RWPE2 (cell line): Measurements from ENCODE around the gene PTPRO.

Experiments
- ATAC-seq: fragments of 200-7000 bp; cut with Tn5 transposase; 3 replicates; pipeline ENCODE4 v1.9.1; 2021; ENCODE audit warnings: low read depth
- DNase-seq: peaks from one replicate; pipeline ENCODE4 v3.0.0-alpha.2; 2020; ENCODE audit warnings: low spot score
- H3K27ac ChIP-seq: fragments of 450-650 bp; 2 replicates; pipeline ENCODE4 v1.5.1; 2017; ENCODE audit warnings: mild to moderate bottlenecking; ENCODE audit not compliant: poor library complexity, severe bottlenecking
- H3K27me3 ChIP-seq: fragments of 250-450 bp; sonication (Bioruptor Pico); 2 replicates; pipeline ENCODE4 v1.5.1; 2021; ENCODE audit warnings: mild to moderate bottlenecking, moderate library complexity; ENCODE audit not compliant: insufficient read depth, poor library complexity, severe bottlenecking
- H3K36me3 ChIP-seq: fragments of 250-450 bp; sonication (Bioruptor Pico); 2 replicates; pipeline ENCODE4 v1.5.1; 2020; ENCODE audit warnings: low read depth, mild to moderate bottlenecking, moderate library complexity
- H3K4me1 ChIP-seq: fragments of 250-450 bp; sonication (Bioruptor Pico); 2 replicates; pipeline ENCODE4 v1.5.1; 2021; ENCODE audit warnings: mild to moderate bottlenecking, moderate library complexity; ENCODE audit not compliant: insufficient read depth, poor library complexity, severe bottlenecking
- H3K4me3 ChIP-seq: fragments of 250-450 bp; sonication (Bioruptor Pico); 2 replicates; pipeline ENCODE4 v1.5.1; 2021; ENCODE audit warnings: mild to moderate bottlenecking, moderate library complexity; ENCODE audit not compliant: severe bottlenecking
- H3K9me3 ChIP-seq: fragments of 250-450 bp; sonication (Bioruptor Pico); 2 replicates; pipeline ENCODE4 v1.5.1; 2021; ENCODE audit warnings: mild to moderate bottlenecking, moderate library complexity; ENCODE audit not compliant: severe bottlenecking
- TF ChIP-seq, protein P1 (sequence below): fragments of 450-650 bp; IDR thresholded peaks from one replicate; pipeline ENCODE4 v1.5.1; 2017; ENCODE audit warnings: mild to moderate bottlenecking, moderate library complexity; ENCODE audit not compliant: poor library complexity, severe bottlenecking

Gene PTPRO

DNA sequence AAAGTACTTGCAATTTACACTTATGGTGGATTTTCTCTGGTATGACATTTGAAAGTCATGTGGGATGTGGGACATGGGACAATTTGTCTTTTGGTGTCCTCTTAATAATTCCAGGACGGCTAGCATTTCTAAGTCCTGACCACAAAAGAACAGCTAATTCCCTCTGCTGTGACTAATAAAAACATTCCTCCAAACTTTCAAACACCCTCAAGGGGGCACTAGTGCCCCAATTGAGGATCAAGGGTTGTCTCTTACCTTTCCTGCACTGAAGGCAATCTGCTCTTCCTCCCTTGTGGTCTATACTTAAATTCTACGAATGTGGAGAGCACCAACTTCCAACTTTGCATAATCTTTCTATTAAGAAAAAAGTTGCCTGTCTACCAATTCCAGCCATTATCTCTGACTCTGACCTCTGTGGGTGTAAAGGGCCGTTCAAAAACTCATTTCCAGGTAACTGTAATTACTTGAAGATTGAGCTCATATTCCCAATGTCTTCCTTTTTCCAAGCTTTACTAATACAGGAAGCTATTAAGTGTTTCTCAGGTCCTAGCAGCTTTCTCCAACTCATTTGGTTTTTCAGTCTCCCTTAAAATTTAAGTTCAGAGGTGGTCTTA is 210.2 kb downstream of the PTPRO start:
- ATAC-seq (peak; percentile 48; the same call in 1 of the 3 replicates), DNase-seq (no peak)
- H3K9me3 ChIP-seq: no peaks in the 10 kb centered on the region
- no peak overlapping the region for H3K4me3 ChIP-seq
- H3K27me3 ChIP-seq: no peaks in the 10 kb centered on the region
- H3K27ac ChIP-seq: no peak overlapping the region
- TF ChIP-seq, protein P1, sequence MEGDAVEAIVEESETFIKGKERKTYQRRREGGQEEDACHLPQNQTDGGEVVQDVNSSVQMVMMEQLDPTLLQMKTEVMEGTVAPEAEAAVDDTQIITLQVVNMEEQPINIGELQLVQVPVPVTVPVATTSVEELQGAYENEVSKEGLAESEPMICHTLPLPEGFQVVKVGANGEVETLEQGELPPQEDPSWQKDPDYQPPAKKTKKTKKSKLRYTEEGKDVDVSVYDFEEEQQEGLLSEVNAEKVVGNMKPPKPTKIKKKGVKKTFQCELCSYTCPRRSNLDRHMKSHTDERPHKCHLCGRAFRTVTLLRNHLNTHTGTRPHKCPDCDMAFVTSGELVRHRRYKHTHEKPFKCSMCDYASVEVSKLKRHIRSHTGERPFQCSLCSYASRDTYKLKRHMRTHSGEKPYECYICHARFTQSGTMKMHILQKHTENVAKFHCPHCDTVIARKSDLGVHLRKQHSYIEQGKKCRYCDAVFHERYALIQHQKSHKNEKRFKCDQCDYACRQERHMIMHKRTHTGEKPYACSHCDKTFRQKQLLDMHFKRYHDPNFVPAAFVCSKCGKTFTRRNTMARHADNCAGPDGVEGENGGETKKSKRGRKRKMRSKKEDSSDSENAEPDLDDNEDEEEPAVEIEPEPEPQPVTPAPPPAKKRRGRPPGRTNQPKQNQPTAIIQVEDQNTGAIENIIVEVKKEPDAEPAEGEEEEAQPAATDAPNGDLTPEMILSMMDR: peak; percentile 45
- H3K36me3 ChIP-seq: no peaks in the 10 kb centered on the region
- H3K4me1 ChIP-seq: peaks cover 5% of the 10 kb centered on the region

- TF ChIP-seq, protein P1: no peak
- DNase-seq (no peak), ATAC-seq (no peak)
- Histone ChIP-seq H3K27ac (no peak overlapping the region), H3K27me3 (no peaks in the 10 kb centered on the region), H3K36me3 (no peaks in the 10 kb centered on the region), H3K9me3 (no peaks in the 10 kb centered on the region), H3K4me3 (no peak overlapping the region), H3K4me1 (peaks cover 5% of the 10 kb centered on the region)
Observed at GRCh38 chr12:15534322-15534721, 212.0 kb downstream of the PTPRO start.

GRCh38 chr12:15534874-15535273 is 212.6 kb downstream of the PTPRO start:
- Histone ChIP-seq H3K27me3 (no peaks in the 10 kb centered on the region), H3K9me3 (no peaks in the 10 kb centered on the region), H3K4me3 (no peak overlapping the region), H3K27ac (no peak overlapping the region), H3K4me1 (peaks cover 5% of the 10 kb centered on the region), H3K36me3 (no peaks in the 10 kb centered on the region)
- TF ChIP-seq, protein P1: no peak
- DNase-seq (no peak), ATAC-seq (no peak)

GRCh38 chr12:15535352-15535781 is 213.1 kb downstream of the PTPRO start:
- Histone ChIP-seq H3K4me3 (no peak overlapping the region), H3K27ac (no peak overlapping the region), H3K27me3 (no peaks in the 10 kb centered on the region), H3K36me3 (no peaks in the 10 kb centered on the region), H3K4me1 (peaks cover 5% of the 10 kb centered on the region), H3K9me3 (no peaks in the 10 kb centered on the region)
- TF ChIP-seq, protein P1: no peak
- no peak for ATAC-seq
- no peak for DNase-seq

DNA sequence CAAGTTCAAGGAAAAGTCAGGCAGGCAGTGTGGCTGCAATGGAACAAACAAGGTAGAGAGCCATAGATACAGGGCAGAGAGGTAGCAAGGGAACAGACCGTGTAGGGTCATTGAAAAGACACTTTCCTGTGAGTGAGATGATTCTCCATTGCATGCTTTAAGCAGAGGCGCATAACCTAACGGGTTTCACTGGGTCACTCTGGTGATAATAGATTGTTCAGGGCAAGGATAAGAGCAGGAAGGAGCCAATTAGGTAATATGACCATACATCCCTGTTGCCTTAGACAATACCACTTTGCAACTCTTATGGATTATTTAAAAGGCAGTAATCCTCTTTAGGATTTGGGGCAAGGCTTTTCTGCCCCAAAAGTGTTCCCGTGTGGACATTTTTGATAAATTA is 214.1 kb downstream of the PTPRO start:
- no peak for ATAC-seq
- Histone ChIP-seq H3K4me1 (peaks cover 5% of the 10 kb centered on the region), H3K27me3 (no peaks in the 10 kb centered on the region), H3K27ac (no peak overlapping the region), H3K4me3 (no peak overlapping the region), H3K36me3 (no peaks in the 10 kb centered on the region), H3K9me3 (no peaks in the 10 kb centered on the region)
- DNase-seq: no peak
- TF ChIP-seq, protein P1: no peak
